ENCODE measurements around the gene NPR1.

DNA sequence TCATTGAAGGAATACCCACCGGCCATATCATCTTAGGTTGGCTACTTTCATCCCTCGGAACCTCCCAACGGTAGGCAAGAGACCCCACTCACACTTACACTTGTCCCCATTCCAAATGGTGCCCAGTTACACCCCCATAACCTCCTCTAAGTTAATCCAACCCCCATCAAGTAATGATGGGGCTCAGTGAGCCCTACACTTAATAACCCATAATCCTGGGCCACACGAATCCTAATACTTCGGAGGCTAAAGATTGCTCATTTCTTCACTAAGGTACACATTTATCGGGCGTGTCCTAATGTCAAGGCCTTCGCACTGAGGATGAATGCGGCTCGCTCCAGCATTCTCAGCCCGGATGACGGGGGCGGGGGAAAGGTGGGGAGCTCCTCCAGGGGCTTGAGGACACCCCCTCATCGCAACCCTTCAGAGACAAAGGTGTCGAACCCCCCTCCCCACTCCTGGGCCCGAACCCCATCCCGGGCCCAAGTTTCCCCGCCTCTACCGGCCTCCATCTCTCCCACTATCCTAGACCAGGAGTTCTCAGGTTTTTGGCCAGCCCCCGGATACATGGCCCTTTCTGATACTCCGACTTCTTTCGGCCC lies 8.1 kb upstream of the NPR1 start:
- TF ChIP-seq ELF4 (IDR thresholded peaks at IDR 0.05) (no peak), FOXK2 (IDR thresholded peaks at IDR 0.05) (no peak), BHLHE40 (IDR thresholded peaks at IDR 0.05; ENCODE audit: borderline replicate concordance) (no peak), HDGF (IDR thresholded peaks at IDR 0.05; ENCODE audit: borderline replicate concordance) (no peak), TARDBP (IDR thresholded peaks at IDR 0.05) (no peak), FOXA1 (IDR thresholded peaks at IDR 0.05) (no peak), NFRKB (IDR thresholded peaks at IDR 0.05) (no peak), SP1 (IDR thresholded peaks at IDR 0.05) (no peak), ZNF384 (IDR thresholded peaks at IDR 0.05) (no peak), ARNT (IDR thresholded peaks at IDR 0.05) (no peak)
- TF ChIP-seq, protein P1, sequence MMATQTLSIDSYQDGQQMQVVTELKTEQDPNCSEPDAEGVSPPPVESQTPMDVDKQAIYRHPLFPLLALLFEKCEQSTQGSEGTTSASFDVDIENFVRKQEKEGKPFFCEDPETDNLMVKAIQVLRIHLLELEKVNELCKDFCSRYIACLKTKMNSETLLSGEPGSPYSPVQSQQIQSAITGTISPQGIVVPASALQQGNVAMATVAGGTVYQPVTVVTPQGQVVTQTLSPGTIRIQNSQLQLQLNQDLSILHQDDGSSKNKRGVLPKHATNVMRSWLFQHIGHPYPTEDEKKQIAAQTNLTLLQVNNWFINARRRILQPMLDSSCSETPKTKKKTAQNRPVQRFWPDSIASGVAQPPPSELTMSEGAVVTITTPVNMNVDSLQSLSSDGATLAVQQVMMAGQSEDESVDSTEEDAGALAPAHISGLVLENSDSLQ (IDR thresholded peaks at IDR 0.05) = no peak

All from HEK293T (cell line).